Pancreas (tissue), 10 donors: ENCODE results near the gene ADAM23. TPM values are rescaled to one million over a fixed set of nuclear protein-coding genes. Genes with fewer than 3 reads are reported as not detected.

ENCODE experiments used
- ATAC-seq, 4 donors: fragments of 200-7000 bp; cut with Tn5 transposase; one replicate each; pipeline versions ENCODE4 v1.8.0 to v1.9.1; 2020; ENCODE audit warnings: mild to moderate bottlenecking in 4 of 4, moderate library complexity in 4 of 4
- DNase-seq, 6 donors: peaks; one replicate each; pipeline ENCODE4 v3.0.0-alpha.2; 2020
- FAIRE-seq: peaks from 2 replicates; lab custom pipeline; 2012; peaks lifted over from hg19 to GRCh38; lab: Jason Lieb, UNC
- H3K27ac ChIP-seq, 4 donors: fragments of 200-600 bp; sonication (generic); 1 replicate in 3 of 4; 2 replicates in 1 of 4; pipeline versions ENCODE4 v1.5.0 to v1.8.0; 2020
- H3K27me3 ChIP-seq, 4 donors: fragments of 200-600 bp; one replicate each; pipeline ENCODE4 v1.8.0; 2021
- H3K36me3 ChIP-seq, 3 donors: fragments of 200-600 bp; sonication (generic) in 1 of 3; one replicate each; pipeline versions ENCODE4 v1.5.0 to v1.8.0; 2020 to 2021
- H3K4me1 ChIP-seq, 3 donors: fragments of 200-600 bp; one replicate each; pipeline ENCODE4 v1.8.0; 2021
- H3K4me3 ChIP-seq, 4 donors: fragments of 200-600 bp; sonication (generic) in 2 of 4; one replicate each; pipeline versions ENCODE4 v1.5.0 to v1.8.0; 2020 to 2021
- H3K9me3 ChIP-seq, 4 donors: fragments of 200-600 bp; one replicate each; pipeline ENCODE4 v1.8.0; 2021
- CTCF ChIP-seq, 4 donors: fragments of 200-600 bp; sonication (generic) in 3 of 4; IDR thresholded peaks; one replicate each; pipeline versions ENCODE4 v1.5.0 to v1.8.0; 2021; ENCODE audit warnings: antibody characterized with exemption in 4 of 4
- WGBS, 2 donors: extraction: QIAGEN DNeasy Blood & Tissue Kit; methylation state at CpG; one replicate each; pipeline ENCODE4 v1.1.7; 2013; 5-methylcytosine and 5-hydroxymethylcytosine counted together
- intact Hi-C, 3 donors: fragments of 100-400 bp; cut with DNase I; formaldehyde crosslinking; loops; one replicate each; pipeline versions ENCODE4 v1.11.1 to v1.14.2; 2022
- polyA plus RNA-seq, 2 donors: library from polyadenylated mRNA; stranded (reverse); fragments of 200-250 nt; gene quantifications; one replicate each; pipeline ENCODE4 v1.2.3, GENCODE V29; 2013
- total RNA-seq, 6 donors: library from RNA; stranded (reverse); fragmentation: NEBNext Ultra II Directional in 4 of 6; extraction: Animal tissue kit (Norgen Biotek cat#: 25700) in 4 of 6; gene quantifications; one replicate each; pipeline versions ENCODE4 v1.2.1 to v1.2.4, GENCODE V29; 2021 to 2023
- donor health status: healthy with polysubstance abuse.
- donor health status: DM: no; HTN: no; CAD: no; lungs with moderate emphysema.
- donor health status: DM: no; HTN: no; CAD: no.
- donor health status: control.
- donor health status: control.
- donor health status: Bipolar disorder and iron deficiency.
- donor health status: DM: yes; HTN: yes; CAD: no.
- donor health status: DM: no; HTN: no; CAD: no.
- donor health status: DM: no; HTN: no; CAD: no.
- donor health status: DM: yes; HTN: yes; CAD: no.

ADAM23 gene
- total and polyA plus RNA-seq, 8 donors = 0.11 to 0.92 (median 0.55) TPM

GRCh38 chr2:206424134-206424533 is 19.2 kb upstream of the ADAM23 start:
- Histone ChIP-seq H3K27me3 (no peaks in the 10 kb centered on the region), H3K9me3 (no peaks in the 10 kb centered on the region), H3K27ac (no peak overlapping the region), H3K4me3 (no peak overlapping the region), H3K4me1 (no peaks in the 10 kb centered on the region), H3K36me3 (no peaks in the 10 kb centered on the region)
- no peak for TF ChIP-seq CTCF (IDR thresholded peaks at IDR 0.05)
- DNase-seq (no peak), FAIRE-seq (no peak), ATAC-seq (no peak)
- intact Hi-C loops = no loop called here
- WGBS, 2 donors = 65 to 78% methylated on average over 3 of the region's 3 CpGs

GRCh38 chr2:206428783-206429182 is 14.5 kb upstream of the ADAM23 start:
- intact Hi-C loops = no loop called here
- no peaks in the 10 kb centered on the region for H3K4me1 ChIP-seq
- DNase-seq = no peak
- H3K9me3 ChIP-seq = no peaks in the 10 kb centered on the region
- H3K4me3 ChIP-seq = no peak overlapping the region
- no peak for TF ChIP-seq CTCF (IDR thresholded peaks at IDR 0.05)
- no peak overlapping the region for H3K27ac ChIP-seq
- H3K27me3 ChIP-seq = peaks cover 0 to 5% (median 0%) of the 10 kb centered on the region in 4 donors
- no peaks in the 10 kb centered on the region for H3K36me3 ChIP-seq
- WGBS, 2 donors = 87 to 94% methylated on average over 3 of the region's 3 CpGs
- no peak for FAIRE-seq
- no peak for ATAC-seq

GRCh38 chr2:206430452-206430851 is 12.9 kb upstream of the ADAM23 start:
- H3K4me1 ChIP-seq = no peaks in the 10 kb centered on the region
- no peak for FAIRE-seq
- intact Hi-C loops = no loop called here

GRCh38 chr2:206431439-206431838 is 11.9 kb upstream of the ADAM23 start:
- ATAC-seq = no peak
- H3K36me3 ChIP-seq = no peaks in the 10 kb centered on the region
- DNase-seq = no peak
- H3K27me3 ChIP-seq = peaks cover 0 to 5% (median 0%) of the 10 kb centered on the region in 4 donors
- no peak for TF ChIP-seq CTCF (IDR thresholded peaks at IDR 0.05)
- no peak overlapping the region for H3K4me3 ChIP-seq
- no peak for FAIRE-seq
- intact Hi-C loops = no loop called here
- no peaks in the 10 kb centered on the region for H3K4me1 ChIP-seq
- no peak overlapping the region for H3K27ac ChIP-seq
- H3K9me3 ChIP-seq = no peaks in the 10 kb centered on the region
- 65 to 70% methylated on average over 3 of the region's 3 CpGs for WGBS, 2 donors

More at GRCh38 chr2:206430452-206430851, 12.9 kb upstream of the ADAM23 start:
- Histone ChIP-seq H3K27ac (no peak overlapping the region), H3K36me3 (no peaks in the 10 kb centered on the region), H3K27me3 (peaks cover 0 to 5% (median 0%) of the 10 kb centered on the region in 4 donors), H3K4me3 (no peak overlapping the region), H3K9me3 (no peaks in the 10 kb centered on the region)
- WGBS, 2 donors = 82 to 97% methylated on average over 2 of the region's 2 CpGs
- DNase-seq = no peak
- no peak for ATAC-seq
- TF ChIP-seq CTCF (IDR thresholded peaks at IDR 0.05) = no peak

GRCh38 chr2:206432193-206433082 is 10.9 kb upstream of the ADAM23 start:
- no peaks in the 10 kb centered on the region for H3K9me3 ChIP-seq
- H3K4me3 ChIP-seq = no peak overlapping the region
- DNase-seq = no peak
- no peak for TF ChIP-seq CTCF (IDR thresholded peaks at IDR 0.05)
- ATAC-seq = no peak
- no peaks in the 10 kb centered on the region for H3K36me3 ChIP-seq
- intact Hi-C loops = no loop called here
- no peak overlapping the region for H3K27ac ChIP-seq
- FAIRE-seq = no peak
- 50 to 53% methylated on average over 6 of the region's 6 CpGs for WGBS, 2 donors
- no peaks in the 10 kb centered on the region for H3K4me1 ChIP-seq
- peaks cover 0 to 5% (median 0%) of the 10 kb centered on the region in 4 donors for H3K27me3 ChIP-seq
